GM18907 (cell line): Measurements from ENCODE around the gene SIX2.

Experiments used
- ATAC-seq: cut with Tn5 transposase; IDR thresholded peaks from one replicate; pipeline ENCODE4 v1.9.1; 2021; ENCODE audit warnings: mild to moderate bottlenecking, moderate library complexity; ENCODE audit not compliant: unreplicated experiment

Gene SIX2

GRCh38 chr2:44970846-44971450 is 38.3 kb downstream of the SIX2 start:
- no peak for ATAC-seq

DNA sequence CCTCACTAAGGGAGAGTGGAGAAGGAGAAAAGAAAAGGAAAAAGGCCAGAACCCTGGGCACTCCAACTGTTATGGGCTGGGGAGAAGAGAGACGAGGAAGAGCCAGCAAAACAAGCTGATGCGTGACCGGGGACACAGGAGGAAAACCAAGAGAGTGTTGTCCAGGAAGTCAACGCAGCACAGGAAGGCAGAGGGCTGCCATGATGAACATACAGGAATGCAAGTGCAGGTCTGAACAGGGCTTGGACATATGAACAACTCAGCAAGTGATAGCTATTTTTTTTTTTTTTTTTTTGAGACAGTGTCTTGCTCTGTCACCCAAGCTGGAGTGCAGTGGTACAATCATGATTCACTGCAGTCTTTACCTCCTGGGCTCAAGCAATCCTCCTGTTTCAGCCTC is 39.3 kb downstream of the SIX2 start:
- no peak for ATAC-seq

- no peak for ATAC-seq
These were observed 41.4 kb downstream of the SIX2 start for GRCh38 chr2:44967727-44968432.

GRCh38 chr2:44967056-44967455 is 42.2 kb downstream of the SIX2 start:
- no peak for ATAC-seq

GRCh38 chr2:44965684-44966083 is 43.6 kb downstream of the SIX2 start:
- no peak for ATAC-seq

DNA sequence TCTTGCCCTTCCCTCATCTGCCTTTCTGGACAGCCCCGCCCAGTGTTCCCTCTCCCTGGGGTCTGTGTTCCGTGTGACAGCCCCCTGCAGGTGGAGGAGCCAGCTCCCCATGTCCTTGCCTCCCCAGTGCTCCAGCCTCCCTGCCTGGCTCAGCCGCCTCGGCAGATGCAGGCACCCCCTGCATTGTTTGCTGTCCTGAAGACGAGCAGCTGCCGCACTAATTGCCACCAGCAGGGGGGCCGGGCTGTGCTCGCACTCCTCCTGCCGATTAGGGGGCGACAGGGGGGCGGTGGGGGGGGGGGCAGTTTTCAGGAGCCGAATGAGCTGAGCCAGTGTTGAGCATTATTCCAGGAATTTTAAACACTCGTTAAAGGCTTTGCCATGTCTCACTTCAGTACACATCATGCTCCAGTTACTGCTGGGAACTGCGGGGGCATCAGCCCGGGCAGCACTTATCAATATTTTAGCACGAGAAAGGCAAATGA is 44.5 kb downstream of the SIX2 start:
- no peak for ATAC-seq

DNA sequence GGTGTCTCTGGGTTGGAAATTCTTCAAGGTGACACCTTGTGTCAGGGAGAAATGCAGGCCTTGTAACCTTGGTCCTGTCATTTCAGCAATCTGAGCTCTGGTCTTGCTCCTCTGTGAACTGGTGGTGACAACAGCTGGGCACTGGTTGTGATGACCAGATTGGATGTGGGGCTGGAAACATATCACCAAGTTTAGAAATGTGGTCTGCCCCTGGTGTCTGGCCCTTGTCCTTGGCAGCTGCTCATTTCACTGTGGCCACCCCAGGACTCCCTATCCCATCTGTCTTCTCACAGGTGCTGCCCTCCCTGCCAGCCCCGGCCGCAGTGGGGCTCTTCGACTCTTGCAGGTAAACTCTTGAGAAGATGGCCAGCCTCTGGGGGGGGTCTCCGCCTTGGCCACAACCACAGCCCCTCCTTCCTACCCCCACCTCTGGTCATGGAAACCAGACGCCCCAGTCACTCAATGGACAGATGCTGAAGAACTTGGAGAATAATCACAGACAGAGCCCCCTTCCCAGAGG is 47.0 kb downstream of the SIX2 start:
- no peak for ATAC-seq

- ATAC-seq, result no peak
These were observed 48.4 kb downstream of the SIX2 start for GRCh38 chr2:44960871-44961270.

DNA sequence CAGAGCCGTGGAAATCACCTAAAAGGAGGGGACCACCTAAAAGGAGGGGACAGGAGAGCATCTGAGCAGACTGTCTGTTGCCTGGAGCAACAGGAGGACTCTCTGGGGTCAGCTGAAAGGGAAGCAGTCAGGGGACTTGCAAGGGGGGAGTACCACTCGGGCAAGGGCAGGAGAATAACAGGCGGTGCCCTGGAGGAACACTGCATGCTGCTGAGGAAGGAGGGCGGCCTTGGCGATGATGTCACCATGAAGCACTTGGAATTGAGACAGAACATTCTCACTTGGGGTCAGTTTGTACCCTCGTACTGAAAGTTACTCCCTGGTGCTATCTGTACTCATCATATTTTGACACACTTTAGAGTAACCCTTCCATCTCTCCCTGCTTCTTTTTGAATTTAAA is 49.4 kb downstream of the SIX2 start:
- no peak for ATAC-seq

GRCh38 chr2:44957656-44958327 is 51.5 kb downstream of the SIX2 start:
- no peak for ATAC-seq

DNA sequence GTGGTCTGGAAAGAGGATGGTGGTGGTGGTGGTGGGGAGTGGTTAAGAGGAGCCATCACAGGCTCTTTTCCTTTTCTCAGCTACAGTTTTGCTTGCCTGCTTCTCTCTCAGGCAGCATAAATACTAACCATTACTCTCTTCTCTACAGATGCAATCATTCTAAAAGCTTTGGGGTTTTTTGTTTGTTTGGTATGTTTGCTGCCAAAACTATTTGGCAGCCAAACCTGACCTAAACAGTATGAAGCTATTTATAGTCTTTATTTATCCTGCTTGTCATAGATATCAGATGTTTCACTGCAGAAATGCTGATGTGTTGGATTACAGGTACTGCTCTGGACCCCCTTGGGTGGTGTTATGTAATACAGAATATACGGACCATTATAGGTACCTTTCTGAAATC is 52.4 kb downstream of the SIX2 start:
- no peak for ATAC-seq

DNA sequence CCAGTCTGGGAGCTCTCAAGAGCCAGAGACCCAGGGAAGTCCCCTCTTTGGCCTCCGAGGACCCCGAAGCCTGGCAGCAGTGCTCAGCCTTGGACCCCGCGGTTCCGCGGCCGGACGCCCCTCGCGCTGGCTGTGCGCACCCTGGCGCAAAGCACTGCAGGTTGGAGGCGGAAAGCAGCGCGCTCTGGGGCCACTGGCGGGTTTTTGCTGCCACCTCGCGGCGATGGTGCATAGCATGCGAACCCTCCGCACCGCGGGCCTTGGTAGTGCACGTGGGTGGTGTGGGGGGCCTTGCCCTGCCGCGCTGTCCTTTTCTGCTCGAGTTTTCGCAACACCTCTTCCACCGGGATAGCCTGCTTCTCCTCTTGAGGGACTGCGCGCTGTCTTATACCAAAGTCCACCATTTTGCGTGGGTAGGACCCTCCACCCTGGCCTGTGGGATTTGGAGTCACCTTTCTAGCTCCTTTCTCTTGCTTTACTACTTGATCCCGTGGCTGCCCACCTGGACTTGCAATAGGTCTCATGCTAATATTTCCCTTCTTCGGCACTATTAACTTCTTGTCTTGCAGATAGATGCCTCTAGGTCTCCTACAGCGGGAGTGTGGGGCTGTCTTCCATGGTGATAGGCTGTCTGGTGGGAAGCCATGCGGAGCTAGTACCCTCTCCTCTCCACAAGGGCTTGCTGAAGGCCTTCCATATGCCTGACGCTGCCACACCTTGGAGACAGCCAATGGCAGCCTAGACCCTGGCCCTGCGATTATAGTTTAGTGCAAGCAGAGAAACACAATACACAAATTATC is 53.5 kb downstream of the SIX2 start:
- peak; percentile 74 for ATAC-seq
